GM12872 (cell line): ENCODE data around the gene LAMB4.

Experiments
- TF ChIP-seq, protein P1 (sequence below): IDR thresholded peaks from 3 replicates; pipeline ENCODE4 v1.5.1; 2011; ENCODE audit warnings: low read depth, mild to moderate bottlenecking, low read length, moderate library complexity; ENCODE audit not compliant: insufficient read depth

LAMB4 gene

DNA sequence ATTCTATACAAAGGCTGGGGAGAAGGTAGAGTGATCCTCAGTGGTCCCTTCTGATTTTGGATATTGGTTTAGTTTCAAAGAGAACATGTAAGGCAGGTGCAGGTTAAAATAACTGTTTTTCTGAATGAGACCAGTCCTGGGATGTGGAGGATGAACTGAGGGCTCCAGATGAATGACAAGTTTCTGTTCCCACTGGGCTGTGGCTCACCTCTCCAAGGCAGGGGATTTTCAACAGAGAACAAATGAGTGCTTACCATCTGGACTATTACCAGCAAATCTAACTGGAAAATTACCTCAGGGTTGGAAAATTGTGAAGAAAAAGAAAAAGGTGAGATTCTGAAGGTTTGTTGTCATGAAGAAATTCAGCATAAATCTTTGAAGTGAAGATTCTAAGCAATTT is 8.0 kb downstream of the LAMB4 start:
- TF ChIP-seq, protein P1, sequence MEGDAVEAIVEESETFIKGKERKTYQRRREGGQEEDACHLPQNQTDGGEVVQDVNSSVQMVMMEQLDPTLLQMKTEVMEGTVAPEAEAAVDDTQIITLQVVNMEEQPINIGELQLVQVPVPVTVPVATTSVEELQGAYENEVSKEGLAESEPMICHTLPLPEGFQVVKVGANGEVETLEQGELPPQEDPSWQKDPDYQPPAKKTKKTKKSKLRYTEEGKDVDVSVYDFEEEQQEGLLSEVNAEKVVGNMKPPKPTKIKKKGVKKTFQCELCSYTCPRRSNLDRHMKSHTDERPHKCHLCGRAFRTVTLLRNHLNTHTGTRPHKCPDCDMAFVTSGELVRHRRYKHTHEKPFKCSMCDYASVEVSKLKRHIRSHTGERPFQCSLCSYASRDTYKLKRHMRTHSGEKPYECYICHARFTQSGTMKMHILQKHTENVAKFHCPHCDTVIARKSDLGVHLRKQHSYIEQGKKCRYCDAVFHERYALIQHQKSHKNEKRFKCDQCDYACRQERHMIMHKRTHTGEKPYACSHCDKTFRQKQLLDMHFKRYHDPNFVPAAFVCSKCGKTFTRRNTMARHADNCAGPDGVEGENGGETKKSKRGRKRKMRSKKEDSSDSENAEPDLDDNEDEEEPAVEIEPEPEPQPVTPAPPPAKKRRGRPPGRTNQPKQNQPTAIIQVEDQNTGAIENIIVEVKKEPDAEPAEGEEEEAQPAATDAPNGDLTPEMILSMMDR, result no peak

DNA sequence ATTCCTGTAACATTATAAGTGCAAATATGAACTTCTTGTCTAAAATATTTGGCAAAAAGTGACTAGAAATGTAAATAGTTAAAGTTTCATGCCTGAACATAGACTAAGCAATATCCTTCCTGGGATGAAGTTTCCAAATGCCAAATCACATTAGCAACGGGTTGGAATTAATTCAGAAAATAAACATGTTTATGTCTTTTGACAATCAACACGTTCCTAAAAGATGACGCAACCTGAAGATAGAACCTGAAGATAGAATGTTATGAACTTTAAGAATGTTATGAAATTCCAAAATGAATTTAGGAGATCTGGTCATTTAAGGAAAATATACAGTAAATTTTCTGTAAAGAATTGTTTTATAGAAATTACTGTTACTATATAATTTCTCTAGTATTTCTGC is 9.2 kb downstream of the LAMB4 start:
- TF ChIP-seq, protein P1, result no peak

DNA sequence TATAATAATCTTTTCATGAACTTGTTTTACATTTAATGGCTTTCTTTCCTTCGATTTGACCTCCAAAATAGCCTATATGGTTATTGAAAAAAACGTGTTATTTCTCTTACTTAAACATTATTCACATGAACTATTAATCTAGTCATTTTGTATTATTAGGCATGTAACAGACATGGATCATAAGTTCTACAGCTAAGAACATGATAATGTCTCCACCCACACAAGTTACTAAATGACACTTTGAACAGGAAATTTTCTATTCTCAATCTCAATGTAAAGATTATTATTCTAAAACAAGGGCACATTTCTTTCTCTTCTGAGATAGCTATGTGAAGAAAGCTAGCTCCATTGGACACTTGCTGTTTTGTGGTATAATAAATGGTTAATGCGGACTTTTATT is 10.0 kb downstream of the LAMB4 start:
- TF ChIP-seq, protein P1, result no peak

DNA sequence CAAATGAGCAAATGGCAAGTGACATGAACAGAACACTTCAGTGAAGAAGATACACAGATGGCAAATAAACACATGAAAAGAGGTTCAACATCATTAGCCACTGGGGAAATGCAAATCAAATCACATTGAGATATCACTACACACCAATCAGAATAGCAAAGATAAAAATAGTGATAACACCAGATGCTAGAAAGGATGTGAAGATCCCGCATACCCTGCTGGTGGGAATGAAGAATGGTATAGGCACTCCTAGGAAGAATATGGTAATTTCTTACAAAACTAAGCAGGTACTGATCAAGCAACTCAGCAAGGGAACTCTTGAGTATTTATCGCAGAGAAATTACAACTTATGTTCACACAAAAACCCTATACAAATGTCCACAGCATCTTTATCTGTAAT is 11.2 kb downstream of the LAMB4 start:
- TF ChIP-seq, protein P1, result no peak

DNA sequence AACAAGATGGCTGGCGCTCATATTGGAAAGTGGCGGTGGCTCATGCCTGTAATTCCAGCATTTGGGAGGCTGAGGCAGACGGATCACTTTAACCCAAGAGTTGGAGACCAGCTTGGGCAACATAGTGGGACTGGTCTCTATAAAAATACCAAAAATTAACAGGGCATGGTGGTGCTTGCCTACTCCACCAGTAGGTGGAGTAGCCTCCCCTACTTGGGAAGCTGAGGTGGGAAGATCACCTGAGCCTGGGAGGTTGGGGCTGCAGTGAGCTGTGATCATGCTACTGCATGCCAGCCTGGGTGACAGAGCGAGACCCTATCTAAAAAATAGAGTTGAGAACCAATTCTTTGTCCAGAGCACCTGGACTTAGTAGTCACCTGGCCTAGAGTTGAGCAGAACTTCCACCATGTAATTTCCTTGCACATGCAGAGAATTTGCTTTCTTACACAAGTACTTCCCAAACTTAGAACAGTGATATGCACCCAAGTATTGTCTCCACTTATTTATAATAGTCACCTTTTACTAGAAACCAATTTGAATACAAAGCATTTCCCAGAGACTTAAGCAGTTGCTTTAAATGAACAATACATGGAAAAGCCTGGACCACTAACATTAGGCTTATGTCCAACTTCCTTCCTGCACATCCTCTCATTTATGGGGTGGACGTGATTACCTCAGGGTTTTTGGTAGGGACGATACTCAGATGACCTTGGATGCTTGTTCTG is 15.9 kb downstream of the LAMB4 start:
- TF ChIP-seq, protein P1, result peak; percentile 79

DNA sequence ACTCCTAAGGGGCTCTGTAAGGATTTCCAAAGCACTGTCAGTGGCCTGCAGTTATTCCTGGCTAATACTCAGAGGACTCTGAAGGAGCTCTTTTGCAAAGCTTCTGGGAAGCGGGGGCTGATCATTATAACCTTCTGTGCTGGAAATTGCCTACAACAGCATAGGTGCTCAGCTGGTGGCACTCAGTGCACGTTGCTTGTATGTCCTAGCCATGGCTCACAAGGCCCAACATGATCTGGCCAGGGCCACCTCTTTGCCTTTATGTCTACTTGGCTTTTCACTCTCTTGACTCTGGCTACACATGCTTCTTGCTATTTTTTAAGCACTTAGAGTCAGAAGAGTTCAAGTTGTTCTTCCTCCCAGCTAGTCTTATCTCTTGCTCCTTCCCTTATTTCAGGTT is 17.5 kb downstream of the LAMB4 start:
- TF ChIP-seq, protein P1, result no peak

DNA sequence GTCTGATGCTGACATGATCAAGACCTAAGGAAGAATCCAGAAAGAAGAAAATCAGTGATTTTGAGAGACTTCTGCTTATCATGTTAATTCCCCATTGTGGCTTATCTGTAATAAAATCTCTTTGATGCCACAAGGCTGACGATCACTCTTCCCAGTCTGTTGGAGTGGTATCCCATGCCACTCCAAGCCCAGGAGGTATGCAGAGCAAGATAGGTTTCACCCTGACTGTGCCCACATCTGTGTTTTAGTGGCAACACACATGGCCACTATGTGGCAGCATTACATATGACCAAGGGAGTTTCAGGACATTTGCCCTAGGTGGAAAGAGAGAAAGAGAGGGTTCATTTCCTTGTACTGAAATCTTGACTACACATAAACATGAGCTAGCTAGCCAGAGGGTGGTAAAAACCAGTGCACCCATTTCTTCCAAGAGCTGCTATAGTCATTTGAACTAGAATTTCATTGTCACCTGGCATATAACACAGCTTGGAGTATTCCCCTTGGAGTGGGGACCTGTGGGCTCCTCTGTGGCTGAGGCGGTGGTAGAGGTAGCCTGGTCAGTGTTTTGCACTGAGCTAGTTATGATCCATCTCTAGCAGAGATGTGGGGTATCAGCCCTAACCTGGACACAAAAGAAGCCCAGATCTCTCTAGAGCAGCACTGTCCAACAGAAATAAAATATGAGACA is 20.8 kb downstream of the LAMB4 start:
- TF ChIP-seq, protein P1, result peak; percentile 58
